Cardiac fibroblast (primary cell): ENCODE measurements around the gene CXCR6.

ENCODE experiments used
- DNase-seq, 2 donors: peaks; one replicate each; pipeline versions ENCODE4 v3.0.0 to v3.0.0-alpha.2; 2010; ENCODE audit warnings: low read depth in 2 of 2
- H3K4me3 ChIP-seq, 2 donors: replicated peaks in 1 of 2; 1 replicate in 1 of 2; 2 replicates in 1 of 2; pipeline ENCODE4 v1.5.1; 2011; ENCODE audit warnings: low read depth in 2 of 2, low read length in 2 of 2, mild to moderate bottlenecking in 2 of 2, moderate library complexity in 1 of 2
- CTCF ChIP-seq: IDR thresholded peaks from one replicate; pipeline ENCODE4 v1.5.1; 2011; ENCODE audit warnings: low read depth, mild to moderate bottlenecking, low read length, inconsistent platforms

Gene CXCR6

GRCh38 chr3:45980229-45980813, 37.1 kb downstream of the CXCR6 start:
- no peak overlapping the region for H3K4me3 ChIP-seq
- DNase-seq = no peak
- TF ChIP-seq CTCF = no peak

- no peak for TF ChIP-seq CTCF
- peak; percentile 27 to 44 for DNase-seq
- no peak overlapping the region for H3K4me3 ChIP-seq
These were observed 37.6 kb downstream of the CXCR6 start for GRCh38 chr3:45980819-45981218.

- TF ChIP-seq CTCF = no peak
- DNase-seq = peak; percentile 24 to 37
- H3K4me3 ChIP-seq = no peak overlapping the region
These were observed 38.2 kb downstream of the CXCR6 start for GRCh38 chr3:45981346-45982074.

GRCh38 chr3:45983770-45984169, 40.5 kb downstream of the CXCR6 start:
- no peak overlapping the region for H3K4me3 ChIP-seq
- no peak for TF ChIP-seq CTCF
- no peak for DNase-seq

- no peak overlapping the region for H3K4me3 ChIP-seq
- peak in 1 of 2 donors; percentile 56 for DNase-seq
- TF ChIP-seq CTCF = no peak
These were observed 41.4 kb downstream of the CXCR6 start for GRCh38 chr3:45984331-45985312.

GRCh38 chr3:45985532-45986302, 42.5 kb downstream of the CXCR6 start:
- DNase-seq = peak; percentile 14 to 29
- H3K4me3 ChIP-seq = no peak overlapping the region
- no peak for TF ChIP-seq CTCF
